Osteoblast (primary cell): Measurements from ENCODE around the gene ST6GALNAC1. TPM values are rescaled to one million over a fixed set of nuclear protein-coding genes. Genes with fewer than 3 reads are reported as not detected.

Source experiments
- DNase-seq: peaks from one replicate; pipeline ENCODE4 v3.0.0; 2011; ENCODE audit warnings: low spot score, mixed read lengths; ENCODE audit not compliant: insufficient read length; ENCODE audit errors: missing footprints
- H2AFZ ChIP-seq: 2 replicates; pipeline ENCODE4 v1.6.0; 2011; ENCODE audit warnings: mild to moderate bottlenecking, low read length
- H3K27ac ChIP-seq: 2 replicates; pipeline ENCODE4 v1.5.1; 2011; ENCODE audit warnings: mild to moderate bottlenecking, low read depth, low read length, moderate library complexity
- H3K27me3 ChIP-seq: 2 replicates; pipeline ENCODE4 v1.6.0; 2012; ENCODE audit warnings: mild to moderate bottlenecking, control low read depth, inconsistent platforms, low read length, moderate library complexity; ENCODE audit not compliant: insufficient read depth
- H3K36me3 ChIP-seq: 2 replicates; pipeline ENCODE4 v1.5.1; 2011; ENCODE audit warnings: mild to moderate bottlenecking, low read length, control low read depth, moderate library complexity; ENCODE audit not compliant: insufficient read depth
- H3K4me1 ChIP-seq: 2 replicates; pipeline ENCODE4 v1.5.1; 2011; ENCODE audit warnings: mild to moderate bottlenecking, low read length, control low read depth, moderate library complexity; ENCODE audit not compliant: insufficient read depth
- H3K4me2 ChIP-seq: 2 replicates; pipeline ENCODE4 v1.6.0; 2011; ENCODE audit warnings: mild to moderate bottlenecking, low read length; ENCODE audit not compliant: insufficient read depth
- H3K4me3 ChIP-seq: fragments of 200-600 bp; sonication (generic); 3 replicates; pipeline ENCODE4 v1.5.1; 2012; ENCODE audit warnings: mild to moderate bottlenecking, low read length, inconsistent platforms; ENCODE audit not compliant: insufficient read depth
- H3K79me2 ChIP-seq: 2 replicates; pipeline ENCODE4 v1.6.0; 2012; ENCODE audit warnings: mild to moderate bottlenecking, low read length, control low read depth, inconsistent platforms; ENCODE audit not compliant: insufficient read depth
- H3K9me3 ChIP-seq: 2 replicates; pipeline ENCODE4 v1.5.1; 2011; ENCODE audit warnings: low read depth, low read length, control low read depth
- H4K20me1 ChIP-seq: 2 replicates; pipeline ENCODE4 v1.6.0; 2012; ENCODE audit warnings: mild to moderate bottlenecking, low read length, control low read depth; ENCODE audit not compliant: insufficient read depth
- CTCF ChIP-seq: IDR thresholded peaks from 2 replicates; pipeline ENCODE4 v1.5.1; 2011; ENCODE audit warnings: mild to moderate bottlenecking, low read depth, low read length, moderate library complexity; ENCODE audit errors: extremely low read depth
- total RNA-seq: library from RNA; depleted of rRNA; stranded (reverse); fragments of >200 nt; gene quantifications from 2 replicates; pipeline ENCODE4 v1.2.3, GENCODE V29; 2012

ST6GALNAC1 gene
- total RNA-seq, 1 donor: 0.72 TPM

- Histone ChIP-seq H3K27me3 (no peaks in the 10 kb centered on the region), H3K4me3 (peak overlapping the region; percentile 76), H3K4me2 (peak overlapping the region; percentile 95), H3K36me3 (peaks cover 14% of the 10 kb centered on the region), H2AFZ (no peak overlapping the region), H3K27ac (no peak overlapping the region), H3K9me3 (no peaks in the 10 kb centered on the region), H3K4me1 (peaks cover 9% of the 10 kb centered on the region), H4K20me1 (no peaks in the 10 kb centered on the region), H3K79me2 (no peaks in the 10 kb centered on the region)
- no peak for TF ChIP-seq CTCF
- peak; percentile 50 for DNase-seq
Measured at GRCh38 chr17:76672892-76673291, 29.3 kb upstream of the ST6GALNAC1 start.

DNA sequence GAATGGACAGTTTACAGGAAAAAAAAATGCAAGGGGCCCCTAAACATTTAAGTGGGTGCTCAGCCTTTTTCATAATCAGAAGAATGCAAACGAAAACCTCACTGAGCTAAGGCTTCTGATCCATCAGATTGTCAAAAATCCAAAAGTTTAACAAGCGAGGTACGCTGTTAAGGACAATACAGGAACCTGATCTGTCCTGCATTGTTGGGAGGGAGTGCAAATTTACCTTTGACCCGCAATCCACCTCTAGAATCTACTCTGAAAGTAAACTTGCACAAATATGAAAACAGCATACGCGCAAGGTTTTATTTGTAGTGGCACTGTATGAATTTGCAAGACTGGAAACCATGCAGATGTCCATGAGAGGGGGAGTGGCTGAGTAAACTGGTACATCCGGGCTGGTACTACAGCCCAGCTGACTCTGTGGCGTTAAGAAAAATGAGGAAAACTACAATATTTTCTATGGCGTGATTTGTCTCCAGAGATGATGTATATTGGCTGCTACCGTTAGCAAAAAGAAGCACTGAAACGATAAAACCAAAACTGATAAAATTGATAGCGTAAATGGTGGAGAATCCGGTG lies 28.8 kb upstream of the ST6GALNAC1 start:
- H3K79me2 ChIP-seq: no peaks in the 10 kb centered on the region
- TF ChIP-seq CTCF: no peak
- H4K20me1 ChIP-seq: no peaks in the 10 kb centered on the region
- no peaks in the 10 kb centered on the region for H3K27me3 ChIP-seq
- peak overlapping the region; percentile 47 for H2AFZ ChIP-seq
- H3K9me3 ChIP-seq: no peaks in the 10 kb centered on the region
- H3K4me3 ChIP-seq: peak overlapping the region; percentile 76
- peaks cover 9% of the 10 kb centered on the region for H3K36me3 ChIP-seq
- peak overlapping the region; percentile 95 for H3K4me2 ChIP-seq
- peaks cover 9% of the 10 kb centered on the region for H3K4me1 ChIP-seq
- peak overlapping the region; percentile 74 for H3K27ac ChIP-seq
- DNase-seq: peak; percentile 86

DNA sequence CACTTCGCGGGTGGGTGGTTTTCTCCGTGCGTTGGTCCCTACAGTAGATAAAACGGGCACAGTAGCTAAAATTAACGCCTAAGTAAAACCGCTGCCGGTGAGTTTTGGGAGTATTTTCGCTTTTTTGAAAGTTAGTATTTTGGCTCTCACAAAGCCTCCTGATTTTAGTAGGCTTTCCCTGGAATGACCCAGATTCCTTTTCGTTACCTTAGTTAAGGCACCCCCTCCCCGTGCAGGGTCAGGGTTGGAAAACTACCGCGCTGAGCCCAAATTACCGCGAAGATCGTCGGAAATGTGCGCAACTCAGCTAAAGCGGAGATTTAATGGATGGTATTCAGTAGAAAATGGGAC lies 28.3 kb upstream of the ST6GALNAC1 start:
- TF ChIP-seq CTCF: no peak
- Histone ChIP-seq H3K4me1 (peaks cover 9% of the 10 kb centered on the region), H3K9me3 (no peaks in the 10 kb centered on the region), H3K79me2 (no peaks in the 10 kb centered on the region), H2AFZ (peak overlapping the region; percentile 47), H3K27me3 (no peaks in the 10 kb centered on the region), H3K36me3 (peaks cover 5% of the 10 kb centered on the region), H3K27ac (peak overlapping the region; percentile 74), H3K4me3 (peak overlapping the region; percentile 76), H4K20me1 (no peaks in the 10 kb centered on the region), H3K4me2 (peak overlapping the region; percentile 95)
- no peak for DNase-seq

GRCh38 chr17:76671123-76671911 lies 27.8 kb upstream of the ST6GALNAC1 start:
- Histone ChIP-seq H3K79me2 (no peaks in the 10 kb centered on the region), H3K27ac (peak overlapping the region; percentile 74), H3K4me1 (peaks cover 9% of the 10 kb centered on the region), H3K27me3 (no peaks in the 10 kb centered on the region), H3K4me3 (peak overlapping the region; percentile 76), H2AFZ (peak overlapping the region; percentile 89), H4K20me1 (no peaks in the 10 kb centered on the region), H3K4me2 (peak overlapping the region; percentile 95), H3K9me3 (no peaks in the 10 kb centered on the region), H3K36me3 (peaks cover 5% of the 10 kb centered on the region)
- no peak for TF ChIP-seq CTCF
- DNase-seq: peak; percentile 98
